Activated T-cell treated with anti-CD3 and anti-CD28 coated beads for 24 hours (primary cell): ENCODE results near the gene KRTAP12-3.

Source experiments
- DNase-seq: peaks from one replicate; pipeline ENCODE4 v3.0.0-alpha.2; 2020; ENCODE audit warnings: low read depth

Gene KRTAP12-3

DNA sequence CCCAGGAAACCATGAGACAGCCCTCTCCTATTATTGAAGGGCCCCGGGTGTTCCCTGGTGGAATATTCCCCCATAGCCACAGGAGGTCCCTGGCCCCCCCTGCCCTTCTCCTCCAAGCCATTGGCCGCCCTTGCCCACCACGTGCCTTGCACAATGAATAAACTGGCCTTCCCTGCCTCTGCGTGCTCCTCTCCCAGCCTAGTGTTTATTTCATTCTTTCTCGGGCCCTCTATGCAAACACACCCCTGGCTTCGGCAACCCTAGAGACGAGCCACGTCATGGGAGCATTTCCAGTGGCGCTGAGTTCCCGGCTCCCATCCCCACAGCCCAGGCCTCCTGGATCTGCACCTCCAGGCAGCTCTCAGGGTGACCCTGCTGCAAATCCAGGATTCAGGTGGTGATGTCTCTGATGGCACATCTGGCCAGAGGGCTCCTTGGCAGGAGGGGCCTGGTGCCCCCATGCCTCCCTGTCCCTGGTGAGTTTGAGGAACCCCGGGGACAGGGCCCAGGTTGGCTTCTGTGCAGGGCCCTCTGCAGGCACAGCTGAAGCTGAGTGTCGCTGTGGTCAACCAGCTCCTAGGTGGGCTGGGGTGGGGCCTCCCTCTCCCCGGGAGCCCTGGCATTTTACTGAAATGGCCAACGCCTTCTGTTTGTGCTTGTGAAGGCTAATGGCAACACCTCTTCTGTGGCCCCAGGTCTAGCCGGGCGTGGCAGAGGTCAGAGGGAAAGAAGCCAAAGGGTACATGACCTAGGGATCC, 45.4 kb downstream of the KRTAP12-3 start:
- DNase-seq: no peak

DNA sequence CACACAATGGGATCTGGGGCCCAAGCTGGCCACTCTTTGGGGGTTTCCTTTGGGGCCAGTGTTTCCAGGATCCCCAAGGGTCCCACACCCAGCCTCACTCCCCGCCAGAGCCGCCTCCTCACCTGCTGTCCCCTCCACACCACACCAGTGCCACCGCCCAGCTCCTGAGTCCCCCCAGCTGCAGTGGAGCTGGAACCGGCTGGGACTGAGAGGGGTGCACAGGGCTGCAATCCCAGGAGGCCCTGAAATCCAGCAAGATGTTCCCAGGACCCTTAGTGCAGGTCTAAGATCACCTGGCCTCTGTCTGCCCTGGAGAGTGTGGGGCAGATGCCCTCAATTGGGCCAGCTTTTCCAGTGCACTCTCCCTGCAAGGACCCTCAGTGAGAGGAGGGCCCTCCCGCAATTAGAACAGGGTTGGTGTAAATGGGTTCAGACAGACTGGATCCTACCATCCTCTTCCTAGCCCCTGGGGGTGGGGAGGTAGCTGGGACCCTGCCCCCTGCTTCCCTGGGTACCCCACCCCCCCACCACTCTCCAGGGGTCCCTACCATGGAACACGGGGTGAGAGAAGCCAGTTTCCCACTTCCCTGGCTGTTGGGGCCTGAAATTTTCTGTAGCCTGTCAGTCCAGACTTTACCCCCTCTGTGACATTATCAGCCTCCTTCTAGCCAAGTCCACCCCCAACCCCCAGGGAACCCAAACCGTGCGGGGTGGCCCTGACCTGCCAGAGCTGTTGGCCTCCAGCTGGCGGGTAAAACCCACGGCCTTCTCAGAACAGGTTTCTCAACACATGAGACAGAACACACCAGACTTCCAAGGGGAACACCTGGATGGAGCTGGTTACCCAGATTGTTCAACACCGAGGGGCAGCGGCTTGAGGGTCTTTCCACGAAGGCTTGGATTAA, 46.3 kb downstream of the KRTAP12-3 start:
- no peak for DNase-seq

DNA sequence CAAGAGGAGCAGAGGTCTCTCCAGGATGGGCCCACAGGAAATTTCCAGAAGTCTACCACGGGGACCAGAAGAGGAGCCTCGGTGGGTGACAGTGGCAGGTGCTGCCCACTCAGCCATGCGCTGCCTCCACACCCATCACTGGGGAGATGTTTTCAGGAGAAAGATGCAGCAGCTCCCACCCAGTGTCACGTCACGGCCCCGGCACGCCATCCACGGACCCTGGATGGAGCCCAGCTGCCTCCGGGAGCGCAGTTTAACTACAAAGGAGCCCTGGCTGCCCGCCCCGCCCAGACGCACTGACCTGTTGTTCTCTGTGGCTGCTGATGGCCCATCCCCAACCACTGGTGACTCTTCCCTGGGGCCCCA, 46.9 kb downstream of the KRTAP12-3 start:
- DNase-seq: no peak

DNA sequence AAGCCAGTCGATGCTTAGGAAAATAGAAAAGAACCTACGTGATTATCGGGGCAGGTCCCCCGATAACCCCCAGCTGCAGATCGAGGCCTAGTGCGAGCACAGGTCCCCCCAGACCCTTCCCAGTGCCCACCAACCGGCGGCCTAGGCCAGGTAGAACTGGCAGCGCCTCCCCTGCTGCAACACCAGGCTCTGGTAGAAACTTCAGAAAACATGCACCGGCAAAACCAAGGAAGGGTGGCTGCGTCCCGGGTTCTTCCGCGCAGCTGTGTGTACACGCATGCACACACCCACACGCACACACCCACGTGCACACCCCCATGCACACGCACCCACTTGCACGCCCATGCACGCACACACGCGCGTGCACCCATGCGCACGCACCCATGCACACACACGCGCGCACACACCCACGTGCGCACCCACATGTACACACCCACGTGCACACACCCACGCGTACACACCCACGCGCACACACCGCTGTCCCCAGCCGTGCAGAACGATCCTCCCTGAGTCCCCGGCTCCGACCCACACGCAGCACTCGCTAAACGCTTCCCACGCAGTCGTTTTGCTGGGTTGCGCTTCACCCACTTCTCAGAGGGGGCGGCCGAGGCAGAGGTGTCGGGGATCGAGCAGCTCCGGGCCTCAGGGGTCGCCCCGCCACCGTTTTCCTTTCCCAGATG, 48.4 kb downstream of the KRTAP12-3 start:
- DNase-seq: no peak

DNA sequence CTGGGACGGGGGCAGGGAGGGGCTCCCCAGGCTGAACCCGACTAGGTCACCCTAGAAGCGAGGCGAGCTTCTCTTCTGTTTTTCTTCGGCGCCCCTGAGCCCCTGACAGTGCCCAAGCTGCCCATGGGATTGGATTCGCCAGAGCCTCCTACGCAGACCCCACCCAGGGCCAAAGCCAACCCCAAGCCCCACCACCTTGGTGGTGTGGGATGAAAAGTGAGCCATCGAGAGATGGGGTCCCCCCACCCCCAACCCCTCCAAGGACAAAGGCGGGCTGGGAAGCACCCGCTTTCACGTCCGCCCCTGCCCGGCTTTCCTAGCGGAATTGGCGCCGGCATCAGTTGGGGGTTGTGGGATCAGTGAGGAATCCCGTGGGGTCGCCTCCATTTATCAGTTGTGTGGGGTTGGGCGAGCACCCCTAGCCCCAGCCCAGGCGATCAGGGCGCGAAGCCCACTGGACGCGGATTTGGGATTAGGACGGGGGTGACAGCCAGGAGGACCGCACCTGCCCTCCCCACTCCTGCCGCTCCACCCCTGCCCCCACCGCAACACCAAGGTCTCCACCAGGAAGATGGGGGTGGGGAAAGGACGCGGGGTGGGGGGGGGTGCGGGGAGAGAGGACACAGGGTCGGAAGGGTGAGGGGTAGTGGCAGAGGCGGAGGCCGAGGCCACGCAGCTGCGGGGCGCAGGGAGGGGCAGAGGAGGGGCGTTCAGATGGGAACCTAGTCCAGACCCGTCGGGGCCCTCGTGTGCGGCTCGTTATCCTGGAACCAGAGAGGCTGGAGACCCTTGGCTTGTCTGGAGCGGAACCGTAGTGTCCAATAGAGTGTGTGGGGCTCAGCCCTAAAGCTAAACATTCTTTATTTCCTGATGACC, 49.2 kb downstream of the KRTAP12-3 start:
- no peak for DNase-seq
